ENCODE data around the gene DGKQ. TPM values are rescaled to one million over a fixed set of nuclear protein-coding genes. Genes with fewer than 3 reads are reported as not detected.

Gene DGKQ
- total and polyA plus RNA-seq, 9 of the 15 experiments (the other 6 are each of a cell fraction or from before 2014, with no cell fraction given): 0.17 to 22.0 (median 5.6) TPM

GRCh38 chr4:986428-986878, 13.1 kb upstream of the DGKQ start (continued):
- TF ChIP-seq ZHX1 (conservative IDR thresholded peaks at IDR 0.05; ENCODE audit: low read length) (no peak), VEZF1 (CRISPR knock-in tag; IDR thresholded peaks at IDR 0.05) (no peak), MECOM (CRISPR knock-in tag; IDR thresholded peaks at IDR 0.05) (no peak), PPARD (CRISPR knock-in tag; IDR thresholded peaks at IDR 0.05) (no peak), ESRRB (CRISPR knock-in tag; IDR thresholded peaks at IDR 0.05; ENCODE audit: borderline replicate concordance) (no peak), ZNF311 (CRISPR knock-in tag; IDR thresholded peaks at IDR 0.05) (no peak), GATAD2A (IDR thresholded peaks at IDR 0.05) (no peak), PHTF2 (CRISPR knock-in tag; IDR thresholded peaks at IDR 0.05) (no peak), MEF2D (tag; conservative IDR thresholded peaks at IDR 0.05; ENCODE audit: low read depth) (no peak), E2F4 (CRISPR knock-in tag; IDR thresholded peaks at IDR 0.05; ENCODE audit: low read depth) (no peak), NR2F6 (CRISPR knock-in tag; IDR thresholded peaks at IDR 0.05) (no peak)
